T-cell (primary cell): Measurements from ENCODE around the gene PHKB. TPM values are rescaled to one million over a fixed set of nuclear protein-coding genes. Genes with fewer than 3 reads are reported as not detected.

ENCODE experiments used
- ATAC-seq, 4 experiments: fragments of 200-7000 bp in 3 of 4; fragments of 150-1000 bp in 1 of 4; cut with Tn5 transposase; replicated peaks in 1 of 4; 1 replicate in 3 of 4; 2 replicates in 1 of 4; pipeline ENCODE4 v1.10.0; 2021; ENCODE audit warnings: moderate library complexity in 3 of 4, mild to moderate bottlenecking in 2 of 4, moderate number of reproducible peaks in 1 of 4
- CTCF ChIA-PET, 2 donors: fragments of 300-600 bp; sonication (Branson Sonifier 250); formaldehyde crosslinking; loops; one replicate each; lab custom pipeline; 2022; ENCODE audit warnings: antibody characterized with exemption in 2 of 2; lab: Charles Lee
- POLR2A ChIA-PET, 2 donors: fragments of 300-600 bp; sonication (Branson Sonifier 250); formaldehyde crosslinking; loops; one replicate each; lab custom pipeline; 2022; ENCODE audit warnings: antibody characterized with exemption in 2 of 2; lab: Charles Lee
- DNase-seq, 35 experiments: peaks; one replicate each; pipeline versions ENCODE4 v3.0.0 to v3.0.0-alpha.2; 2013 to 2023
- H3K27ac ChIP-seq: one replicate; pipeline ENCODE4 v1.5.1; 2013; ENCODE audit warnings: low read length
- H3K27me3 ChIP-seq, 2 experiments: replicated peaks in 1 of 2; 1 replicate in 1 of 2; 2 replicates in 1 of 2; pipeline versions ENCODE4 v1.6.1 to v1.7.0; 2013; ENCODE audit warnings: low read length in 1 of 2, mixed read lengths in 1 of 2; ENCODE audit not compliant: control insufficient read depth in 2 of 2, insufficient read depth in 2 of 2; ENCODE audit errors: extremely low read depth in 1 of 2
- H3K36me3 ChIP-seq, 2 donors: 1 replicate in 1 of 2; 2 replicates in 1 of 2; pipeline versions ENCODE4 v1.6.1 to v1.7.0; 2013; ENCODE audit warnings: low read length in 1 of 2; ENCODE audit not compliant: control insufficient read depth in 2 of 2, insufficient read depth in 1 of 2; ENCODE audit errors: extremely low read depth in 1 of 2
- H3K4me1 ChIP-seq, 2 experiments: 1 replicate in 1 of 2; 2 replicates in 1 of 2; pipeline versions ENCODE4 v1.6.1 to v1.7.0; 2013; ENCODE audit warnings: low read length in 2 of 2, mixed read lengths in 1 of 2; ENCODE audit not compliant: insufficient read depth in 2 of 2, control insufficient read depth in 1 of 2; ENCODE audit errors: extremely low read depth in 1 of 2
- H3K4me3 ChIP-seq, 2 donors: 1 replicate in 1 of 2; 2 replicates in 1 of 2; pipeline versions ENCODE4 v1.5.1 to v1.7.0; 2013; ENCODE audit warnings: mild to moderate bottlenecking in 2 of 2, low read length in 1 of 2, moderate library complexity in 1 of 2; ENCODE audit not compliant: control insufficient read depth in 1 of 2; ENCODE audit errors: extremely low read depth in 1 of 2
- H3K9me3 ChIP-seq: 2 replicates; pipeline ENCODE4 v1.7.0; 2013
- H3K27ac Mint-ChIP-seq, 2 donors: one replicate each; pipeline ENCODE4 v1.8.0; 2020 to 2021; ENCODE audit warnings: mild to moderate bottlenecking in 2 of 2, mixed read lengths in 2 of 2
- H3K27me3 Mint-ChIP-seq, 2 donors: one replicate each; pipeline ENCODE4 v1.8.0; 2021 to 2022; ENCODE audit warnings: mixed read lengths in 2 of 2
- H3K36me3 Mint-ChIP-seq: one replicate; pipeline ENCODE4 v1.8.0; 2021; ENCODE audit warnings: mixed read lengths
- H3K4me1 Mint-ChIP-seq, 3 donors: one replicate each; pipeline ENCODE4 v1.8.0; 2020 to 2022; ENCODE audit warnings: mixed read lengths in 3 of 3, mild to moderate bottlenecking in 1 of 3
- H3K4me3 Mint-ChIP-seq, 3 donors: one replicate each; pipeline ENCODE4 v1.8.0; 2020 to 2022; ENCODE audit warnings: mild to moderate bottlenecking in 3 of 3, mixed read lengths in 3 of 3, moderate library complexity in 3 of 3
- H3K9me3 Mint-ChIP-seq, 3 donors: one replicate each; pipeline ENCODE4 v1.8.0; 2020 to 2022; ENCODE audit warnings: mixed read lengths in 3 of 3
- WGBS: methylation state at CpG from one replicate; pipeline ENCODE4 v1.1.5; 2013; ENCODE audit warnings: missing lambda C conversion rate; ENCODE audit not compliant: insufficient coverage; 5-methylcytosine and 5-hydroxymethylcytosine counted together
- total RNA-seq, 35 experiments: library from RNA in 6 of 35; stranded (reverse) in 6 of 35; fragments of 120-200 nt in 1 of 35; gene quantifications; one replicate each; pipeline versions ENCODE4 v1.2.1 to v1.2.4 and lab custom pipeline; 2013 to 2026

The PHKB gene
- total RNA-seq, 5 donors from 2014 or later (not counting 1 experiment from before 2014, with no cell fraction given), result 40.6 to 67.5 (median 48.8) TPM

DNA sequence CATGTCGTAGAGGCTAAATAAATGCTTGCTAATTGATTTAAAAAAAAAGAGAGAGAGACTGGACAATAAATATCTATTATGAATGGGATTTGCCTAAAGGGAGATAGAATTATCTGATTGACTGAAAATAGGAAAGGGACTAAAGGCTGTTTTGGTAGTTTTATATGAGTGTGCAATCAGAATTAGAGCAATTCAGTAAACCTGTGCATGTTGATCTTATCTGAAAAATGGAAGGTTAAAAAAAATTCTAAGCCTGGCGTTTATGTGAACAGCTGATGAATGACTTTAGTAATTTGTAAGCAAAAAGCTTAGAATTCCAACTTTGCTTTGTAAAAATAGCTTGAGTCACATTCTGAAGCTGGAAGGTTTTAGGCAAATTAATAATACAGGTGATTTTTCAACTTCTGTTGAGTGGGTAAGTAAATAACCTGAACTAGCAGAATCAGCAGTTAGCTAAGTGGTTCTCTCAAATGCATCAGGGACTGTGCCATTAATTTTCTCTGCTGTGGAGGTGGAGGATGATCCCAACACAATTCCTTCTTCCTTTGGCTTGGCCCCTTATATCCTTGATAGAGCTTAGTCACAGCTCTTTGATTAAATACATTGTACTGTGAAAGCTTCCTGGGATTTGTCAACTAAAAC is 254.4 kb downstream of the PHKB start:
- Histone ChIP-seq H3K27ac (no peak overlapping the region), H3K36me3 (no peaks in the 10 kb centered on the region), H3K27me3 (peaks cover 0 to 8% of the 10 kb centered on the region in 2 experiments), H3K4me3 (no peak overlapping the region), H3K9me3 (no peaks in the 10 kb centered on the region), H3K4me1 (no peaks in the 10 kb centered on the region)
- H3K4me1 Mint-ChIP-seq, result peaks cover 0 to 3% (median 0%) of the 10 kb centered on the region in 3 donors
- DNase-seq (no peak), ATAC-seq (no peak)
- WGBS, result 86% methylated on average over 2 of the region's 2 CpGs
- H3K9me3 Mint-ChIP-seq, result no peaks in the 10 kb centered on the region
- H3K27me3 Mint-ChIP-seq, result peaks cover 0 to 9% of the 10 kb centered on the region in 2 donors
- no peaks in the 10 kb centered on the region for H3K36me3 Mint-ChIP-seq
- POLR2A ChIA-PET, result no interaction called here
- no peak overlapping the region for H3K4me3 Mint-ChIP-seq
- CTCF ChIA-PET, result no interaction called here
- H3K27ac Mint-ChIP-seq, result no peak overlapping the region

DNA sequence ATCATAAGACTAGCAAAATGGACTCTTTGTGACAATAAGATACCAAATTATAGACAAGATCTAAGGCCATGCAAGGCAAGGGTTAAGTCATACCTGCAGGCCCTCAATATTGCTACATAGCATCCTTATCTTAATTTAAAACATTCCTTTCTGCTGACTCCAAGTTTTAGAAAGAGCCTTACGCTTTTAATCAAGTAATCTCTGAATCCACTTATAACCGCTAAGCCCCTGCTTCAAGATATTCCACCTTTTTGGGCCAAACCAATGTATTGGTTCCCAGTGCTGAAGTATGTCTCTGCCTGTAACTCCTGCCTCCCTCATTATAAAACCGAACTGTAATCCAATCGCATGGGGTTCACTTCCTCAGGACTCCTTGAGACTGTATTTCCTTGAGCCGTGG is 255.4 kb downstream of the PHKB start:
- H3K9me3 ChIP-seq, result no peaks in the 10 kb centered on the region
- no peak for DNase-seq
- ChIA-PET POLR2A (interaction anchor here in 1 of 2 donors (0.6 kb wide), 1 partner anchor 27 kb away, joined by 3 read pairs; no protein-coding TSS in a partner anchor), CTCF (no interaction called here)
- H3K4me1 ChIP-seq, result no peaks in the 10 kb centered on the region
- WGBS, result 89% methylated on average over 2 of the region's 5 CpGs
- H3K27me3 ChIP-seq, result peaks cover 0 to 8% of the 10 kb centered on the region in 2 experiments
- H3K4me3 ChIP-seq, result no peak overlapping the region
- no peak for ATAC-seq
- no peak overlapping the region for H3K27ac ChIP-seq
- no peak overlapping the region for H3K4me3 Mint-ChIP-seq
- peaks cover 0 to 9% of the 10 kb centered on the region in 2 donors for H3K27me3 Mint-ChIP-seq
- peaks cover 0 to 3% (median 0%) of the 10 kb centered on the region in 3 donors for H3K4me1 Mint-ChIP-seq
- no peaks in the 10 kb centered on the region for H3K36me3 ChIP-seq
- H3K36me3 Mint-ChIP-seq, result no peaks in the 10 kb centered on the region
- no peak overlapping the region for H3K27ac Mint-ChIP-seq
- H3K9me3 Mint-ChIP-seq, result no peaks in the 10 kb centered on the region

DNA sequence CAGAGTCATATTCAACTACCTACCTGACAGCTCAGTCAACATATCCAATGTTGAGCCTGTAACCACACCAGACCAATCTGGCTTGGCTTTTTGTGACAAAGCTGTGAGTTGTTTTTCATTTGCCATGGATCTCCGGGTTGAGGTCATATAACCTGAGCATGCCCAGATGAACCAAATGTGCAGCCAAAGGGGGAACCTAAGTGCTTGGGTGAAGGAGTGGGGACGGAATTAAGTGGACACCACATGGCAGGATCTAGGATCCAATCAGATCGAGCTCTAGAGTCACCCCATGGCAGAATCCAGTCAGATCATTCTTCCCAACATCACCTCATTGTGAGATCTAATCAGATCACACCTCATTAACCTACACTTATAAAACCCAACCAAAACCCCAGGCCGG is 258.6 kb downstream of the PHKB start:
- no peak overlapping the region for H3K27ac ChIP-seq
- H3K9me3 ChIP-seq, result no peaks in the 10 kb centered on the region
- no peak overlapping the region for H3K4me3 ChIP-seq
- H3K36me3 ChIP-seq, result no peaks in the 10 kb centered on the region
- peaks cover 0 to 8% of the 10 kb centered on the region in 2 donors for H3K27me3 Mint-ChIP-seq
- H3K4me1 Mint-ChIP-seq, result no peaks in the 10 kb centered on the region
- H3K27ac Mint-ChIP-seq, result no peak overlapping the region
- H3K27me3 ChIP-seq, result peaks cover 0 to 4% of the 10 kb centered on the region in 2 experiments
- H3K9me3 Mint-ChIP-seq, result no peaks in the 10 kb centered on the region
- no peaks in the 10 kb centered on the region for H3K4me1 ChIP-seq
- ATAC-seq (no peak), DNase-seq (no peak)
- CTCF ChIA-PET, result no interaction called here
- no peak overlapping the region for H3K4me3 Mint-ChIP-seq
- POLR2A ChIA-PET, result no interaction called here
- WGBS, result 73% methylated on average over 3 of the region's 4 CpGs
- no peaks in the 10 kb centered on the region for H3K36me3 Mint-ChIP-seq

DNA sequence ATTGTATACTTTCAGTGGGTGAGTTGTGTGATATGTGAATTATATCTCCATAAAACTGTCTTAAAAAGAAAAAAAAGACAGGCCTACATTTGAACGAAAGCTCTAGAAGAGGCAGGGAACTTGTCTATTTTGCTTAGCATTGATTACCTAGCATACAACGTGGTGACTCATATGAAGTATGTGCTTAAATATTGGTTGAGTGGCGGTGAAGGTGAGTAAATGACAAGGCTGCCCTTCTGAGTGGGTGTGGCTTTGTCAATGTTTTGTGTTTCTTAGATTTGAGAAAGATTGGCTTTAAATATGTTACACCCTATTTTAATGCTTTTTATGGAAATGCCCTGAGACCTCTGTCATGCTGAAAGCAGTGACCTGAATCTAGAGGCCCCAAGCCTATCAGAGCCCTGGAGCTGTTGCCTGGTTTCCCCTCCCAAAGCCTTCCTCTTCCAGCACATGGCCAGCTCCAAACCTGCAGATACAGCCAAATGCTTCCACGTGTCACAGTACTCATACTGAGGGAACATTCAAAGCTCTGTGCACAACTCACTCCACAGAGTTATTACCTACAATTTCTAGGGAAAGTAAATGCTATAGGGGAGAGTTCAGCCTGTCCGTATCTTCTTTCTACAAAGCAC is 260.0 kb downstream of the PHKB start:
- Mint-ChIP-seq H3K4me1 (no peaks in the 10 kb centered on the region), H3K36me3 (no peaks in the 10 kb centered on the region), H3K9me3 (no peaks in the 10 kb centered on the region), H3K27me3 (peaks cover 0 to 3% of the 10 kb centered on the region in 2 donors), H3K27ac (no peak overlapping the region), H3K4me3 (no peak overlapping the region)
- ATAC-seq (no peak), DNase-seq (no peak)
- CTCF ChIA-PET, result no interaction called here
- no peak overlapping the region for H3K4me3 ChIP-seq
- POLR2A ChIA-PET, result no interaction called here
- no peaks in the 10 kb centered on the region for H3K4me1 ChIP-seq
- 50% methylated on average over 2 of the region's 5 CpGs for WGBS
- no peaks in the 10 kb centered on the region for H3K9me3 ChIP-seq
- H3K27me3 ChIP-seq, result peaks cover 0 to 4% of the 10 kb centered on the region in 2 experiments
- H3K36me3 ChIP-seq, result no peaks in the 10 kb centered on the region
- no peak overlapping the region for H3K27ac ChIP-seq

DNA sequence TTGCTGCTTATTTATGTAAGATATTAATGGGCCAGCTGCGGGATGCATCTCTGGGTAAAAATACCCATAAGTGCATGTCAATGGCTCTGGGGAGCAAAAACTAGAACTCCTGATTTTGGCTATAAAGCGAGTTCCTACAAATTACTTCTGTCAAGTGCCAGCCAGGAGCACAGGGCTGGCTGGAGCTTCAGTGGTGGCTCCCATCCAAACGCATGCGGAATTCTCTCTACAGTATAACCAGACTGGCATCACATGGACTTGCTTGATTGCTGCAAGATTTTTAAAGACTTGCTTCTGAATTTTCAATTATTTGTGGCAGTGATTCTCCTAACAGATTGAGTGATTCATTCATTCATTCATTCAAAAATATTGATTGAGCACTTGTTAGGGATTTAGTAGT is 260.9 kb downstream of the PHKB start:
- Histone ChIP-seq H3K9me3 (no peaks in the 10 kb centered on the region), H3K27ac (no peak overlapping the region), H3K36me3 (no peaks in the 10 kb centered on the region), H3K4me1 (no peaks in the 10 kb centered on the region), H3K4me3 (no peak overlapping the region), H3K27me3 (peaks cover 0 to 4% of the 10 kb centered on the region in 2 experiments)
- ChIA-PET POLR2A (no interaction called here), CTCF (no interaction called here)
- WGBS, result 75% methylated on average over 2 of the region's 4 CpGs
- no peak for ATAC-seq
- Mint-ChIP-seq H3K9me3 (no peaks in the 10 kb centered on the region), H3K4me3 (no peak overlapping the region), H3K27me3 (peaks cover 0 to 3% of the 10 kb centered on the region in 2 donors), H3K27ac (no peak overlapping the region), H3K4me1 (no peaks in the 10 kb centered on the region), H3K36me3 (no peaks in the 10 kb centered on the region)
- no peak for DNase-seq

DNA sequence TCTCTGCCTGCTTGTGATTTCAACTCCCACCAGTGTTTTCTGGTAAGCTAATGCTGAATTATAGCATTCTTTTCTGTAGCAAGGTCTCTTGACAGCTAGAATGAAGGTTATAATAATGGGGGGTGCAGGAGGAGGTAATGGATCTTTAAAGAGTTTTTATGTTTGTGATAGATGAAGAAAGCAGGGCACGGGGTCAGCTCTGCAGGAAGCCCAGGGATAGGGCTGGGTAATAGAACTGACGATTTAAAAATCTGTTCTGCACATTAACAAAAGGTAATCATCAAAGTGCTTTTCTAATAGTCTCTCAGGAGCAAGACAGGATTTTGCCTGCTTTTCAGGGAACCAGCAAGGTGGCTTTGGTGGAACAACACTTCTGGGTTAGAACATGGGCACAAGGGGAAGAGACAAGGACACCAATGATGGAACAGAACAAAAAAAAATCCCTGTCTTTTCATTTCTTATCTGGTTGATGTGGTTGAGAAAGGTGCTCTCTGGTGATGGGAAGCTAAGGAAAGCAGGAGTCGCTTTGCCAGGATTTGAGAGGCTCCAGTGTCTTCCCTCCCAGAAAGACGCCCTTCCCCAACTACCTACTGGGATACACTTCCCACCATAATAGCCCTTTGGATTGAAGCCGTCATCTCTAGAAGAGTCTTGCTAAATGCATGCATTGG is 263.1 kb downstream of the PHKB start:
- no peak for ATAC-seq
- Mint-ChIP-seq H3K9me3 (no peaks in the 10 kb centered on the region), H3K27ac (no peak overlapping the region), H3K27me3 (peaks cover 0 to 3% of the 10 kb centered on the region in 2 donors), H3K4me1 (no peaks in the 10 kb centered on the region), H3K4me3 (no peak overlapping the region), H3K36me3 (no peaks in the 10 kb centered on the region)
- 87% methylated on average over 3 of the region's 5 CpGs for WGBS
- Histone ChIP-seq H3K27ac (no peak overlapping the region), H3K36me3 (no peaks in the 10 kb centered on the region), H3K4me1 (no peaks in the 10 kb centered on the region), H3K4me3 (no peak overlapping the region), H3K27me3 (no peaks in the 10 kb centered on the region), H3K9me3 (no peaks in the 10 kb centered on the region)
- ChIA-PET POLR2A (no interaction called here), CTCF (no interaction called here)
- DNase-seq, result no peak
